GM18858 (cell line): Measurements from ENCODE around the gene SIK3.
"Not testable (repeated sequence)": the region's sequence is repeated elsewhere in the genome, so short reads cannot be mapped to it uniquely, and the experiment has no call there.

ENCODE experiments used
- ATAC-seq: cut with Tn5 transposase; IDR thresholded peaks from one replicate; pipeline ENCODE4 v1.9.1; 2021; ENCODE audit not compliant: unreplicated experiment

Gene SIK3

GRCh38 chr11:117098269-117099232 is at the start of gene SIK3:
SIK3 (minus strand) TSS chr11:117098428; CDS start chr11:117098415, 13 bp downstream.
- peak; percentile 41 for ATAC-seq

GRCh38 chr11:117146521-117146920 is 48.3 kb upstream of the SIK3 start:
- no peak for ATAC-seq

GRCh38 chr11:117145393-117145761 is 47.1 kb upstream of the SIK3 start:
- no peak for ATAC-seq

GRCh38 chr11:117144477-117145392 is 46.5 kb upstream of the SIK3 start:
- ATAC-seq: peak; percentile 22

- peak; percentile 91 for ATAC-seq
Observed at GRCh38 chr11:117143871-117144476, 45.7 kb upstream of the SIK3 start, which contains the start of gene PAFAH1B2. PAFAH1B2 (plus strand) TSS chr11:117144287; CDS start chr11:117152448, 8,161 bp downstream.

GRCh38 chr11:117143390-117143789 is 45.2 kb upstream of the SIK3 start:
- ATAC-seq: no peak

- ATAC-seq: not testable (repeated sequence)
Observed at GRCh38 chr11:117137223-117138086, 39.2 kb upstream of the SIK3 start.

- not testable (repeated sequence) for ATAC-seq
Observed at GRCh38 chr11:117134979-117135378, 36.8 kb upstream of the SIK3 start.

- ATAC-seq: no peak
Observed at GRCh38 chr11:117134431-117134830, 36.2 kb upstream of the SIK3 start.

GRCh38 chr11:117130879-117131278 is 32.7 kb upstream of the SIK3 start:
- no peak for ATAC-seq

GRCh38 chr11:117130396-117130795 is 32.2 kb upstream of the SIK3 start:
- ATAC-seq: not testable (repeated sequence)

GRCh38 chr11:117128289-117128688 is 30.1 kb upstream of the SIK3 start:
- no peak for ATAC-seq

GRCh38 chr11:117127171-117127901 is 29.1 kb upstream of the SIK3 start:
- no peak for ATAC-seq

- no peak for ATAC-seq
Observed at GRCh38 chr11:117126223-117126965, 28.2 kb upstream of the SIK3 start.

GRCh38 chr11:117122556-117122955 is 24.3 kb upstream of the SIK3 start:
- ATAC-seq: no peak

GRCh38 chr11:117121176-117121575 is 22.9 kb upstream of the SIK3 start:
- ATAC-seq: no peak

- ATAC-seq: no peak
Observed at GRCh38 chr11:117117681-117118080, 19.5 kb upstream of the SIK3 start.

- ATAC-seq: not testable (repeated sequence)
Observed at GRCh38 chr11:117112939-117113338, 14.7 kb upstream of the SIK3 start.

GRCh38 chr11:117112497-117112896 is 14.3 kb upstream of the SIK3 start:
- not testable (repeated sequence) for ATAC-seq
